Measurements from ENCODE around the gene ELK3.

ELK3 gene

DNA sequence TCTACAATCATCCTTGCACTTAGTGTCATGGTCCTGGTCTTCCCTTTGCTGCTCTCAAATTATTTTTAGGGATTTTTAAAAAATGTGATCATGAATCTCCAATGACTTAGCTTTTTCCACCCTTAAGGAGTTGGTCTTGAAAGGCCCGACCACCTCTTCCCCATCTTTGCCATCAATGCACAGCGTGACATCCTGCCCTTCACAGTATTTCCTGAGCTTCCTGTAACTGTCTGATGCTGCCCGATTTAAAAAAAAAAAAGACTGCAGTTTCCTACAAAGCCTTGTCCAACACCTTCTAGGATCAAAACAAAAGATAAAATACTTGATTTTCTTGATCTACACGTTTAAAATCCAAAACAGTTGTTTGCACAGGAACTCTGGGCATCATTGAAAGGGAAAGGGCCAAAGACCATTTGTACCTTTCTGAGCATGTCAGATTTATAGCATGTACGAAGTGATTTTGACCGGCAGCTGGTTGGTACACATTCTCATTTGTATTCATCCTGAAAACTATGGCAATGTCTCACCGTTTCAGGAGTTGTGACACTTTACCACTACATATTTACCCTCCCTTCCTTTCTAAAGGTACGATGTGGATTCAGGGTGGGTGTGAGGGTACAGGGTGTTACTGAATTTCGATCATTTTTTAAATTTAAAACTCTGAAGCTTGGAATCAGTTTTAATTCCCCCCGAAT is 7.4 kb upstream of the ELK3 start:
- DNase-seq (ENCODE audit: insufficient read length, low spot score) (no peak), FAIRE-seq (no peak)

DNA sequence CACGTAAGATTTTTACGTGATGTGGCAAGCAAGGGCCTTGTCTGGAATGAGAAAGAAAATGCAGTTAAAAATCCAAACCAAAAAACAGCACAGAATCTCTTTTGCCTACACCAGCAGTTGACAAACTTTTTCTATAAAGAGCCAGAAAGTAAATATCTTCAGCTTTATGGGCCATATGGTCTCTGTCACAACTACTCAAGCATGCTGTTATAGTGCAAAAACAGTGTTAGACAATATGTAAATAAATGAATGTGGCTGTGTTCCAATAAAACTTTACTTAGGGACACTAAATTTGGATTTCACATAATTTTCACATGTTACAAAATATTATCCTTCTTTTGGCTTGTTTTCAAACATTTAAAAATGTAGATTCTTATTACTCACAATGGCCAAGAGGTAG is 6.2 kb upstream of the ELK3 start:
- FAIRE-seq (no peak), DNase-seq (ENCODE audit: insufficient read length, low spot score) (no peak)

- FAIRE-seq = no peak
Measured at GRCh38 chr12:96189781-96190180, 4.4 kb upstream of the ELK3 start.

DNA sequence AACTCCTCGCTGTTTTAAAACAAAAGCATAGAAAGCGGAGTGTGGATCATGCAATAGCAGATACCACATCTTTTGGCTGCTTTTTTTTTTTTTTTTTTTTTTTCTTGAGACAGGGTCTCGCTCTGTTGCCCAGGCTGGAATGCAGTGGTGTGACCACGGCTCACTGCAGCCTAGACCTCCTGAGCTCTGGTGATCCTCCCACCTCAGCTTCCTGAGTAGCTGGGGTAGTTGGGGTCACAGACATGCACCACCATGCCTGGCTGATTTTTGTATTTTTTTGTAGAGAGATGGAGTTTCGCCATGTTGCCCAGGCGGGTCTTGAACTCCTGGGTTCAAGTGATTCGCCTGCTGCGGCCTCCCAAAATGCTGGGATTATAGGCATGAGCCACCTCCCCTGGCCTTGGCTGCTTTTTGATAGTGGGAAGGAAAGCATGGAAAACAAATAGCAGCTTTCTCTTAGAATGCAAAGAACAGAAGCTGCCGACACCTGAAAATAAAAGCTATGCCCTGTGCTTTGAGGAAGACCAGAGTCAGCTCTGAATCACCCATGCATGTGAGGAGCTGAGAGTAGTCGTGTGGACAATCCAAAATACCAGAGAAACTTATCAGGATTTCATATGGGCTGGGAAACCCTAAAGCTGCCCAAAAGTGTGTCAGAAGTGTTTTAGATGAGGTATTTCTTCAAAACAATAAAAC is 3.6 kb upstream of the ELK3 start:
- no peak for DNase-seq (ENCODE audit: insufficient read length, low spot score)
- FAIRE-seq = no peak

More at GRCh38 chr12:96189781-96190180, 4.4 kb upstream of the ELK3 start:
- no peak for DNase-seq (ENCODE audit: insufficient read length, low spot score)

DNA sequence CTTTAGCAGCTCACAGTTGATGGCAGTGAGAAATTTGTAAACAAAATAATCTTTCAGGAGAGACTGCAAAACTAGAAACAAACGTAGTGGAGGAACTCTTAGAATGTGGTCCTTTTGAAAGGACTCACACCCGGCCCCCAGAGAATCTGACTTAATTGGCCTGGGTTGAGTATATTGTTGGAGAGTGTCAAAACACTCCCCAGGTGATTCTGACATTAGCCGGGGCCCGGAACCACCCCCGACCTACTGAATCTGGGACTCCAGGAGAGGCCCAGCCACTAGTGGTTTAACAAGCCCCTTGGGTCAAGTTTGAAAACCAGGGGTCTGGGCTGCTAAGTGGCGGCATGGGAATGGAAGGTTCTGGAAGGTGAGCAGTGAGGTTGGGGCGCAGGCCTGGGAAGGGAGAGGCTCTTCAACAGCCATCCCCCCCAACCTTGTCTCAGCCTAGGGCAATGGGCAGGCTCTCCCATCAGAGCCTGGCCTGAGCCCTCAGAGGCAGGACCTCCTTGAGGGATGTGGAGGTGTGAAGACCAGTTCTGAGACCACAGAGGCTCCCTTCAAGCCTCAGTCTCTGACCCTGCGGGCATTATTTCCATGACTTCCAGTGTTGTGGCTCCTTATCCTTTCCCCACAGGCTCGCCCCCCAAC is 1.1 kb upstream of the ELK3 start:
- DNase-seq (ENCODE audit: insufficient read length, low spot score) (no peak), FAIRE-seq (no peak)

DNA sequence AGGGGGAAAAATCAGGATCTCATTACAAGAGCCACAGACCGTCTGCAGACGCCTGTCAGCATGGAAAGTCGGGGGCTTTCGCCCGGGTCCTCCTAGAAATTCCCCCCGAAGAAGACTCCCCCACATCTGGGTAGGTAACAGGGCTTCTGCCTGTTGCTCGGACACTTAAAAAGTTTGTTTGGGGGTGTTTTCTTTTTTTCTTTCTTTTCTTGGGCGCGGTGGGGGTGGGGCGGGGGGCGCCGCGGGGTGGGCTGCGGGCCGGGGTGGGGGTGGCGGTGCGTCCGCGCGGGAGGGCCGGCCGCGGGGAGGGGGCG is 358 bp downstream of the ELK3 start:
- DNase-seq (ENCODE audit: insufficient read length, low spot score) = no peak
- FAIRE-seq = no peak

- DNase-seq (ENCODE audit: insufficient read length, low spot score) (peak; percentile 71), FAIRE-seq (no peak)
Measured at GRCh38 chr12:96194971-96195844, 1.0 kb downstream of the ELK3 start.

DNA sequence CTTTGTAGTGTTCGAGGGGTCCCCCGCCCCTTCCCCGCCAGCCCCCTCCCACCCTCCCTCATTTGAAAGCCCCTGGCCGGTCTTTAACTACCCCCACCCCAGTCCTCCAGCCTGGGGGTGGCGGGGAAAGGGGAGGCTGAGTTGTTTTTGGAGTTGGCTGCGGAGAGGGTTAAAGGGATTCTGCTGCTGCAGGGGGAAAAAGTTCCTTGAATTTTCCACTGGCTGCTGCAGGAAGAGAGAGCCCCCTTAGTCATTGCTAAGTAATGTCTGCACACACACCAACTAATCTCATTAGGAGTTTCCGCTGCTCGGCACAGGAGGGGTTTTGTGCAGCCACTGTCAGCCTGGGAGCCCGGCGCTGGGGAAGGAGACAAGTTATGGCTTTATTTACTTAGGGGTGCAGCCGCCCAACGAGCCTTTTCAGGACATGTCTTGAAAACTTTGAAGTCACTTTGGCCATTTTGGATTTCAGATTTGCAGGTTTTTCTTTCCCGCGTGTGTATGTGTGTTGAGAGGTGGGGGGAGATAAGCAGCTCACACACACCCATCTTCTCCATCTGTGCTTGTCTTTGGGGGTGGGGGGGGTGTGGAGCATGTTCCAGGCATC is 1.8 kb downstream of the ELK3 start:
- FAIRE-seq = no peak
- peak; percentile 56 for DNase-seq (ENCODE audit: insufficient read length, low spot score)

GRCh38 chr12:96196781-96197180 is 2.6 kb downstream of the ELK3 start:
- FAIRE-seq (no peak), DNase-seq (ENCODE audit: insufficient read length, low spot score) (no peak)

GRCh38 chr12:96197503-96198272 is 3.5 kb downstream of the ELK3 start:
- DNase-seq (ENCODE audit: insufficient read length, low spot score) (no peak), FAIRE-seq (no peak)

- FAIRE-seq (no peak), DNase-seq (ENCODE audit: insufficient read length, low spot score) (no peak)
Measured at GRCh38 chr12:96198965-96199364, 4.8 kb downstream of the ELK3 start.

DNA sequence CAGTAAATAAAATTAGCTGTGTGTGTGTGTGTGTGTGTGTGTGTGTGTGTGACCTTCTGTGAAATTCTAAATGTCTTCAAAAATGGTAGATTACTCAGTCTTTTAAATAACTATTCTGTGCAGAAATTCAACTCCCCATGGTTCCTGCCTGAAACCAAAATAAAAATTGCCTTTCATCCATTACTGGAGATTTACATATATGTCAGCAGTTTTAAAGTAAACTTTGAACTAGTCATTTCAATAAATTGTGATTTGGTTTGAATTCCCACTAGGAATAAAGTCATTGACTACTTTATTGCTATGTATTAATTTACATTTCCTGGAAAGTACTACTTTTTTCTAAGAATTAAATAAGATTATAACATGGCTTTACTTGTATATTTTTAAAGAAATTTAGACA is 5.3 kb downstream of the ELK3 start:
- FAIRE-seq (no peak), DNase-seq (ENCODE audit: insufficient read length, low spot score) (no peak)

- FAIRE-seq = no peak
- DNase-seq (ENCODE audit: insufficient read length, low spot score) = no peak
Measured at GRCh38 chr12:96201272-96202227, 7.4 kb downstream of the ELK3 start.

DNA sequence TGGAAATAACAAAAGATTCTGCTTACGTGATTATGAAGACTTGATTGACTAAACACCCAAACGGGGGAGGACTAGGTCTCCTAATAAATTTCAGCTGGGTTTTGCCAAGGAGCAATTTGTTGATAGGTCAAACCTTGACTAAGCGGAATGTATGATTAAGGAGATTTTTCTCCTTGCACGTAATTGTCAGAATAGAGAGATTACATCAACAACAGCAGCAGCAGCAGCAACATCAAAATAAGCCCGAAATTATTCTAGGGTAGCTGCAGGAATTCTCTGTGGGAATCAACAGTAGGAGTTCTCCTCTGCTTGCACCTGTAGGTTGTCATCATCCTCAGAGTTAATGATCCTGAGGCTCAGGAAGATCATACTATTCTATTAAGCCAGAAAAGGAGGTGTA is 10.2 kb downstream of the ELK3 start:
- no peak for FAIRE-seq
- no peak for DNase-seq (ENCODE audit: insufficient read length, low spot score)

GRCh38 chr12:96205908-96206307 is 11.7 kb downstream of the ELK3 start:
- DNase-seq (ENCODE audit: insufficient read length, low spot score) = no peak
- FAIRE-seq = no peak

GRCh38 chr12:96206936-96207662 is 12.9 kb downstream of the ELK3 start:
- no peak for DNase-seq (ENCODE audit: insufficient read length, low spot score)
- FAIRE-seq = no peak

DNA sequence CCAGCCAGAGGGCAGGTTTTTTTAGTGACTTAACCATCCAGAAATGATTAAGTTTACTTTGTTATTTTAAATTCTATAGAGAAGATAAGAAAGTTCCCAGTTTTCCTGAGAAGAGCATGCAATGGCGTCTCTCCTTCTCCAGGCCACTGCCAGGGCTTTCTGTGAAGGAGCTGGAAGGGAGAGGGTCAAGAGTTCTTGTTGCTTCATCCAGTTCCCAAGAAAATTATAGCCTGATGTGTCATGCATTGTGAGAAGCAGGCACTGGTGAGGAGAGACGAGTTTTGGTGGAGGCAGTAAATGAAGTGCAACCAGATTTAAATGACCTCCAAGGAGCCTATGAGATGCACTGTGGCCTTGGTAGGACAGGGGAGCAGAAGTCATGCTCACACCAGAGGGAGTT is 14.2 kb downstream of the ELK3 start:
- FAIRE-seq (no peak), DNase-seq (ENCODE audit: insufficient read length, low spot score) (no peak)

- DNase-seq (ENCODE audit: insufficient read length, low spot score) (no peak), FAIRE-seq (no peak)
Measured at GRCh38 chr12:96208801-96209549, 14.8 kb downstream of the ELK3 start.

Data from HTR-8/SVneo (cell line).